Testis (tissue), 3 donors: Measurements from ENCODE around the gene CA7. TPM values are rescaled to one million over a fixed set of nuclear protein-coding genes. Genes with fewer than 3 reads are reported as not detected.

Experiments
- DNase-seq: peaks from one replicate; pipeline ENCODE4 v3.0.0-alpha.2; 2019
- H3K27ac ChIP-seq, 2 donors: fragments of 200-600 bp; sonication (generic); one replicate each; pipeline ENCODE4 v1.5.1; 2019
- H3K27me3 ChIP-seq: fragments of 200-600 bp; sonication (generic); one replicate; pipeline ENCODE4 v1.5.1; 2019
- H3K36me3 ChIP-seq: fragments of 200-600 bp; sonication (generic); one replicate; pipeline ENCODE4 v1.5.1; 2017; ENCODE audit warnings: low read depth; ENCODE audit errors: missing control alignments
- H3K4me1 ChIP-seq: fragments of 200-600 bp; sonication (generic); one replicate; pipeline ENCODE4 v1.5.1; 2019
- H3K4me3 ChIP-seq, 2 donors: fragments of 200-600 bp; sonication (generic); one replicate each; pipeline ENCODE4 v1.5.1; 2017 to 2019
- H3K9me3 ChIP-seq: fragments of 200-600 bp; sonication (generic); one replicate; pipeline ENCODE4 v1.5.1; 2017
- POLR2A ChIP-seq: fragments of 450-650 bp; IDR thresholded peaks from one replicate; pipeline ENCODE4 v1.6.1; 2017; ENCODE audit warnings: antibody characterized with exemption, mild to moderate bottlenecking, moderate library complexity
- WGBS, 2 donors: methylation state at CpG; one replicate each; pipeline ENCODE4 v1.1.5; 2018; 5-methylcytosine and 5-hydroxymethylcytosine counted together
- intact Hi-C: fragments of 100-400 bp; cut with DNase I; formaldehyde crosslinking; loops from one replicate; pipeline ENCODE4 v1.15.1; 2023; ENCODE audit warnings: low total_unique reads
- polyA plus RNA-seq: library from polyadenylated mRNA; stranded (reverse); fragments of 350-450 nt; fragmentation: Illumina TruSeq; extraction: RNeasy Lipid Tissue Mini Kit (QIAGEN cat#74804); gene quantifications from one replicate; pipeline ENCODE4 v1.2.3, GENCODE V29; 2014; ENCODE audit warnings: low read depth, low replicate concordance; ENCODE audit not compliant: insufficient read depth
- total RNA-seq, 2 donors: library from RNA; depleted of rRNA; stranded (reverse); fragments of >200 nt; gene quantifications; one replicate each; pipeline ENCODE4 v1.2.3, GENCODE V29; 2016
- TF ChIP-seq, protein P1 (sequence below), 3 experiments: fragments of 450-650 bp in 2 of 3; fragments of 200-600 bp in 1 of 3; sonication (generic) in 1 of 3; IDR thresholded peaks; one replicate each; pipeline ENCODE4 v1.5.1; 2016 to 2019; ENCODE audit warnings: antibody characterized with exemption in 3 of 3, mild to moderate bottlenecking in 2 of 3, moderate library complexity in 1 of 3

Gene CA7
- total and polyA plus RNA-seq, 3 donors from 2014 or later, result 1.2 to 1.9 (median 1.4) TPM

DNA sequence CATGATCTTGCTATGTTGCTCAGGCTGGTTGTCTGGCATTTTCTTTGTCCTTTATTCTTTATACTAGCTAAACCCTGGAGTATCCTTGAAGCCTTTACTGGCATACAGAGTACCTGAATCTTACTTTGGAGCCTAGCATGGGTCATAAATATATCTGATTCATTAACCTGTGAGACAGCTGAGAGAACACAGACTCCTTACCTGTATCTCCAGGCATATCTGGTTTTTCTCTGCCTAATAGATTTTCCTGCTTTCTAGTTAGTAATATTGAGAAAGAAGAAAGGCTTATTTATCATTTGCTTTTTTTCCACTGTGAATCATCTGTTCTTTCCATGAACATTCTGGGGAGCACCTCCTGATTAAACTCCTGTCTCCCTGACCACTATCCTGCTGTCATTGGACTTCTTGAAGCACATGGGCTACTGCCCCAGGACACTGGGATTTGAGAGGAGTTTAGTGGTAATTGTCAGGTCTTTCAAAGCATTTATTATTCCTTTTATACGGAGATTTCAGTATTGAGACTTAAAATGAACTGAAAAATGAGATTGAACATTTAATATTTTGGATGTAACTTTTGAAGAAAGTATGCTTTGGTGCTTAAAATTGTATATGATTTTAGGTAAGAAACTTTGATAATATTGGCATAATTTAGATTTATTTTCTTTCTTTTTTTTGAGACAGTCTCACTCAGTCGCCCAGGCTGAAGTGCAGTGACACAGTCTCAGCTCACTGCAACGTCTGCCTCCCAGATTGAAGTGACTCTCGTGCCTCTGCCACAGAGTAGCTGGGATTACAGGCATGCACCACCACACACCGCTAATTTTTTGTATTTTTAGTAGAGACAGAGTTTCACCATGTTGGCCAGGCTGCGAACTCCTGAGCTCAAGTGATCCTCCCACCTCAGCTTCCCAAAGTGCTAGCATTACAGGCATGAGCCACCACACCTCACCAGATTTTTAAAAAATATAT is 44.7 kb downstream of the CA7 start:
- TF ChIP-seq, protein P1, sequence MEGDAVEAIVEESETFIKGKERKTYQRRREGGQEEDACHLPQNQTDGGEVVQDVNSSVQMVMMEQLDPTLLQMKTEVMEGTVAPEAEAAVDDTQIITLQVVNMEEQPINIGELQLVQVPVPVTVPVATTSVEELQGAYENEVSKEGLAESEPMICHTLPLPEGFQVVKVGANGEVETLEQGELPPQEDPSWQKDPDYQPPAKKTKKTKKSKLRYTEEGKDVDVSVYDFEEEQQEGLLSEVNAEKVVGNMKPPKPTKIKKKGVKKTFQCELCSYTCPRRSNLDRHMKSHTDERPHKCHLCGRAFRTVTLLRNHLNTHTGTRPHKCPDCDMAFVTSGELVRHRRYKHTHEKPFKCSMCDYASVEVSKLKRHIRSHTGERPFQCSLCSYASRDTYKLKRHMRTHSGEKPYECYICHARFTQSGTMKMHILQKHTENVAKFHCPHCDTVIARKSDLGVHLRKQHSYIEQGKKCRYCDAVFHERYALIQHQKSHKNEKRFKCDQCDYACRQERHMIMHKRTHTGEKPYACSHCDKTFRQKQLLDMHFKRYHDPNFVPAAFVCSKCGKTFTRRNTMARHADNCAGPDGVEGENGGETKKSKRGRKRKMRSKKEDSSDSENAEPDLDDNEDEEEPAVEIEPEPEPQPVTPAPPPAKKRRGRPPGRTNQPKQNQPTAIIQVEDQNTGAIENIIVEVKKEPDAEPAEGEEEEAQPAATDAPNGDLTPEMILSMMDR (IDR thresholded peaks at IDR 0.05), result no peak
- no peak for TF ChIP-seq POLR2A
- Histone ChIP-seq H3K36me3 (no peaks in the 10 kb centered on the region), H3K4me1 (no peaks in the 10 kb centered on the region), H3K4me3 (no peak overlapping the region), H3K27me3 (no peaks in the 10 kb centered on the region), H3K9me3 (no peaks in the 10 kb centered on the region), H3K27ac (no peak overlapping the region)
- intact Hi-C loops, result no loop called here
- DNase-seq, result no peak
- WGBS, 2 donors, result 89 to 94% methylated on average over 6 of the region's 6 CpGs

GRCh38 chr16:66889622-66890021 is 45.4 kb downstream of the CA7 start:
- no peak for DNase-seq
- Histone ChIP-seq H3K27me3 (no peaks in the 10 kb centered on the region), H3K4me1 (no peaks in the 10 kb centered on the region), H3K36me3 (no peaks in the 10 kb centered on the region), H3K9me3 (no peaks in the 10 kb centered on the region), H3K4me3 (no peak overlapping the region), H3K27ac (no peak overlapping the region)
- no peak for TF ChIP-seq POLR2A
- TF ChIP-seq, protein P1 (IDR thresholded peaks at IDR 0.05), result no peak
- WGBS, 2 donors, result 77 to 82% methylated on average over 4 of the region's 4 CpGs
- intact Hi-C loops, result no loop called here

DNA sequence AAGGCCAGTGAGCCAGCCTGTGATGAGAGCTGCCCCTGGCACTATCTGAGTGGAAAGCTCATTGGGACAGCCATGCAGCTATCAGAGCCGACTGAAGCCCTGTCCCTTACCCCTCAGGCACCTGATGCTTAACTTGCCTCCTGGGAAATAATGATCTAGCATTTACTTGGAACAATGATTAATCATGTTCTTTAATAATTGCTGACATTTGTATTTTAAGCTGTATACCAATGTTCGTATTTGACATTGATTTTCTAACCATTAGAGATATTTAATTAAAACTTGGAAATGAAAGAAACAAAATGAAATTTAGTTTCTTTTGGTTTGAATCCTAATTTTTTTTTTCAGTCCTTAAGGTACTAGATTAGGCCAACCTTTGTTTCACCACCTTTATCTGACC is 46.6 kb downstream of the CA7 start:
- no peak overlapping the region for H3K27ac ChIP-seq
- H3K36me3 ChIP-seq, result no peaks in the 10 kb centered on the region
- intact Hi-C loops, result no loop called here
- no peak for DNase-seq
- 75 to 78% methylated on average over 2 of the region's 2 CpGs for WGBS, 2 donors
- H3K4me3 ChIP-seq, result no peak overlapping the region
- H3K9me3 ChIP-seq, result no peaks in the 10 kb centered on the region
- TF ChIP-seq POLR2A, result no peak
- TF ChIP-seq, protein P1 (IDR thresholded peaks at IDR 0.05), result no peak
- no peaks in the 10 kb centered on the region for H3K4me1 ChIP-seq
- no peaks in the 10 kb centered on the region for H3K27me3 ChIP-seq

DNA sequence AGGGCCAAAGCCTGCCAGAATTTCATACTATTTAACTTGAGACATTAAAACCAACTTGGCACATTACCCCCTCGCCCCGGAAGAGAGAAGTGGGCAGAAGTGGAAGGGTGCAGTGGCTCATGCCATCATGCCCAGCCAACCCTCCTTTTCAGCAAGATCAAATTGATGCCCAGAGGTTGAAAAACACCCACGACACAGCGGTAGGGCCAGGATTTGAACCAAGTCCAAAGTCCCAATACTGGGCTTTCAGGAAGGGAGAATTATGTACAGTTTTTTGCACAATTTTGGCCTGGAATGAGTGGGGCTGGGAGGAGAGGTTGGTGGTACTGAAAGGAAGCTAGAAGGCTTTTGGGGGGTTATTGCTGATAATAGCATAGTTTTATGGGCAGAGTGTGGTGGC is 47.1 kb downstream of the CA7 start:
- intact Hi-C loops, result no loop called here
- WGBS, 2 donors, result 82 to 86% methylated on average over 4 of the region's 4 CpGs
- Histone ChIP-seq H3K4me3 (no peak overlapping the region), H3K9me3 (no peaks in the 10 kb centered on the region), H3K4me1 (no peaks in the 10 kb centered on the region), H3K27ac (no peak overlapping the region), H3K27me3 (no peaks in the 10 kb centered on the region), H3K36me3 (no peaks in the 10 kb centered on the region)
- DNase-seq, result no peak
- TF ChIP-seq POLR2A, result no peak
- TF ChIP-seq, protein P1 (IDR thresholded peaks at IDR 0.05), result no peak
